T-helper 22 cell (primary cell): Measurements from ENCODE around the gene TMEM158.

Experiments used
- DNase-seq: peaks from one replicate; pipeline ENCODE4 v3.0.0-alpha.2; 2020; ENCODE audit warnings: low read depth

The TMEM158 gene

DNA sequence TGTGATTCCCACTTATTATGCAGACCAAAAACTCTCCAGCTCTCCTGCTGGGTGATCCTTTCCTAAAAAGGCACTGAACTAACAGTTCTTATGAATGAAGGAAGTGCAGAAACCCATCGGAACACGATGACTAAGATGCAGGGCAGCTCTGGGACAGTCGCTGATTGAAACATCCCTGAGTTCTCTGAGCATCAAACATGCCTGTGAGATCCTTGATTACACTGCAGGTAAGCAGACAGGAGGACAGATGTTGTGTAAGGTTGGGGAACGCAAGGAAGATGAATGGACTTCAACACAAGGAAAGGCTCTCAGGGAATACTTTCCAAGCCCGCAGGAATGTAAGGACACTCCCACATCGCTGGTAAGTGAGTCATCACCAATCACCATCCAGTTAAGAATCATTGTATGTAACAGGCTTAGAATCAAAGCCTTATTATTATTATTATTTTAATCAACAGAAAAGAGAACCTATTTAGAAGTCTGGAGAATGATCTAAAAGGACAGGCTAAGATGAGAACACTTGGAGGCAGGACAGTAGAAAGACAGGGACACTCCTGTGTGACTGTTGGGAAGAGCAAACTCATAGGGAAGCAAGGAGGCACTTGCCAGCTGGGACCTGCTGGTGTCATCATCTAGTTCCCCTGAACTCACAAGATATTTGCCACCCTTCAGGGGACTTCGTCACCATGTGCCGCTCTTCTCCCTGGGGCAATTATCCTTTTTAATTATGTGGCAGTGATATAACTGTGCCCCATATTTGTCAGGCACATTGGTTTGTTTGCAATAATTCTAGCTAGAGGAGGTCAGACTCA is 26.0 kb downstream of the TMEM158 start:
- DNase-seq, result no peak

DNA sequence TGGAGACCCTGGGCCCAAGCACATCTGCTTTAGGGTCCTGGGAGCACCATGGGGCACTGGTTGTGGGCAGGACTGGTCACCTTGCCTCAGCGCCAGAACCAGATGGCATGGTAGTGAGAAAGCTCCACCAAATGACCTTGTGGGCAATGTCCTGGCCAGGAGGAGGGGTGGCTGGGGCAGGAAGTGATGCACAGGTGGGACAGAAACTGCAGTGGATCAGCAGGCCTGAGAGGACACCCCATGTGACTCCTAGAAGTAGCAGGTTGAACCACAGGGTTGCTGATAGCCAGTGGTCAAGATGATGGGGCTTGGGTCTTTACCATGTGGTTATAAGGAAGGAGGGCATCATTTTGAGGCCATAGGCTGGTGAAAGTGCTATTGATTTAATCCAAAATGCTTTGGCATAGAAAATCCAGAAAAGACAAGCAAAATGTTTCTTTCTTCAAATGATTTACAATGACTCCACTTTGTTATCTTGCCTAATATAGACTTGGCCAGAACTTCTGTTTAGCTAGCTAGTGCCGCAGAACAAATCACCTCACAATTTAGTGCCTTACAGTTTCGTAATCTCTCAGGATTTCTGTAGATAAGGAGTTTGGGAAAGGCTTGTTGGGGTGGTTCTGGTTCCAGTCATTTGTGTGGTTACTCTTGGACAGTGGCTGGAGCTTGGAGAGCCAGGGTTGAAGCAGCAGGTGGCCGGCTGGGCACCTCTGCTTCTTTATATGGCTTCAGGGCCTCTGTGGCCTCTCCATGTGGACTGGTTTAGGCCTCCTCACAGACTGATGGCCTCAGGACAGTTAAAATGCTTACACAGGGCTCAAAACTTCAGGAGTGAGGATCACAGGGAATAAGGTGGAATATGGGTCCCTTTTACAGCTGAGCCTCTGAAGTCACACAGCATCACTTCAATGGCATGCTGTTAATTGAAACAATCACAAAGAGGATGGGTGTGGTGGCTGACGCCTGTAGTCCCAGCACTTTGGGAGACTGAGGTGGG is 27.5 kb downstream of the TMEM158 start:
- no peak for DNase-seq

DNA sequence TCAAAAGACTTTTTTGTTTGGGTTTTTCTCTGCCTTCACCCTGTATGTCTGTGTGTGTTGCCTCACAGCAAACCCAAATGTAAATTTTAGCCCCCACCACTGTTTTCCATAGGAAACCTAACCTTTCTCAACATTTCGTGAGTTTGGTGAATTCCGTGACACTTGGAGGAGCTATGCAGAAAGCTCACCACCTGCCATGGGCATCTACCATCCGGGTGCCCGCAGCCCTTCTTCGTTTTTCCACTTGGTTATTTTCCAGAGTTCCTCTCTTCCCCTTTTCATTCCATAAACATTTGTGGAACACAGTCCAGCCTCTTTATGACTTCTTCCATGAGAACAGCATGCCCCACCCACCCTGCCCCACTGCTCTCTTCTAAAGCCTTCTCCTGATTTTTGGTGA is 31.3 kb downstream of the TMEM158 start:
- DNase-seq, result no peak

DNA sequence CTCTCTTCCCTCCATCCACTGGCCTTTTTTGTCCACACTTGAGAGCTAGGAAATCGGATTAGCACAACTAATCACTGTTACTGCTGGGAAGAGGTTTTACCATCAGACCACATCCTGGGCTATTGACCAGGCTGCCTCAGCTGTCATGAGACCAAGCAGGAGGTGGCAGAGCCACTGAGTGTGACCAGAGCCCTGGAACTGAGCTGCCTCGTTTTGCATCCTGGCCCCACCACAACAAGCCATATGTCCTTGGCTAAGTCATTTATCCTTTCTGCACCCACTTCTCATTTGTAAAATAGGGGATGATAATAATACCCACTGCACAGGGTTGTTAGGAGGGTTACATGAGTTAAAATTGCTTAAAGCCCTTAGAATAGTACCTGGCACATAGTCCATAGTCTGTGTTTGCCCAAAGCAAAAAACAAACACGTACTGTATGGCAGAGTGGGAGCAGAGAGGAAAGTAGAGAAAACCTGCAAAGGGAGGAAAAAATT is 34.1 kb downstream of the TMEM158 start:
- no peak for DNase-seq

DNA sequence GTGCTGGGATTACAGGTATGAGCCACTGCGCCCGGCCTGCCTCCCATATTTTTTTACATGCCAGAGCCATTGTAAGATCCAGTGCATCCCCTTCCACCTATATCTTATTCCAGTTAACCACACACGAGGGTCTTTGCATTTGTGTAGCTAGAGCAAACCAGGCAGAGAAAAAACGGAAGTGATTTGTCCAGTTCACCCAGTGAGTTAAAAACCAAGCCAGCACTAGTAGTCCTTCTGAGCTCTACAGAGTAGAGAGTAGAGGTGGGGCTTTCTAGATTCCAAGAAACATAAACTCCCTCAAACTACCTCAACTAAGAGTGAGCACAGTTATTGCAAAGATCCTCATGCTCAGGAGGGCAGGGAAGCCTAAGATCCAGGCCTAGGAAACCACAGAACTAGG is 34.7 kb downstream of the TMEM158 start:
- DNase-seq, result no peak

DNA sequence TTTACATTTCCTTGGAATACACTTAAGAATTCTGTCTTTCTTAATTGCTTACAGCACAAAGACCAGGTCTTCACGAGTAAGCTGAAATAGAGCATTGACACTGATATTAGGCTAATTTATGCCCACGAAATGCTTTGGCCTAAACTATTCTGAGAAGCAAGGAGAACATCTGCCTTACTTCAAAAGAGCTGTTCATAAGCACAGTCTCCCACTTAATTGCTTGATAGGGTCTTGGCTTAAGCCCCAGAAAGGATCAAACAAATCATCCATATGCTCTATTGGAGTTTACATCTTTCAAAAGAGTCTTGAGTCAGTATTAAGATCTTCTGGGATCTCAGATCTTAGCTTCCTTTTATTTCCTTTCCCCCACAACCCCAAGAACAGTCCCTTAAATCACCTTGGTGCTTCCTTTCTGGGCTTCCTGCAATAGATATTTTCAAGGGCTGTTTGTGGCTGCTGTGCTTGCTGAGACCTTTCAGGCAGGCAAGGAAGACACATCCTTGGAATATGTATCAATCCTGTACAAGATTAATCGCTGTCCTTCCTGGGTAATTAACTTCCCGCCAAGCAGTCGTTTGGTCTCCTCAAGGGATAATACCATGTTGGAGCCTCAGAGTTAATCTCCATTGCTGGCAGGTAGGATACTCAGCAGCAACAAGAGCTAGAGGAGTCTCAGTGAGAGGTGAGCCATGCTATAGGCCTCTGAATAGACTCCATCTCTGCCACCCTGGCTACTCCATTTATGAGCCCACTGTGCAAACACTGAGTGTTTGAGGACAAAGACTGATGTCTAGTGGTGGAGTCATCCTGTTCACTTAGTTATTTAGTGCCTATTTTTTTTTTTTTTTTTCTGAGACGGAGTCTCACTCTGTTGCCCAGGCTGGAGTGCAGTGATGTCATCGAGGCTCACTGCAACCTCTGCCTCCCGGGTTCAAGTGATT is 37.1 kb downstream of the TMEM158 start:
- DNase-seq, result no peak

DNA sequence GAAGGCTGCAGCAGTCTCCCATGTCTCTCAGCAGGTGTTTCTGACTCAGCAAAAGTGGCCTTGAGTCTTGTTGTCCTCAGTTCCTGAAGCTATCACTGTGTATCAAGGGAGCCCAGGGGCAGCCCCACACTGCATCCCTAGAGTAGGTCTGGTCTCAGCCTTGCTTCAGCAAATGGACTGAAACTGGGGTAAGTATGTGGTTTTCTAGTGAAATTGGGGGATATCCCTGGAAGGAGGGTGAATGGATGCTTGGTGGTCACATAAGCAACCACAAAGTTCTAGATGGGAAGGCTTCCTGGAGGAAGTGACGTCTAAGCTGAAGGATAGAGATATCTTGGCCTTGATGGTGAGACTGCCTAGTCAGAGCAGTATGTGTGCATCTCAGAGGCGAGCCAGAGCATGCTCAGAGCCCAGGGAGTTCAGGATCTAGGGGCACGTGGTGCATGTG is 38.4 kb downstream of the TMEM158 start:
- no peak for DNase-seq

DNA sequence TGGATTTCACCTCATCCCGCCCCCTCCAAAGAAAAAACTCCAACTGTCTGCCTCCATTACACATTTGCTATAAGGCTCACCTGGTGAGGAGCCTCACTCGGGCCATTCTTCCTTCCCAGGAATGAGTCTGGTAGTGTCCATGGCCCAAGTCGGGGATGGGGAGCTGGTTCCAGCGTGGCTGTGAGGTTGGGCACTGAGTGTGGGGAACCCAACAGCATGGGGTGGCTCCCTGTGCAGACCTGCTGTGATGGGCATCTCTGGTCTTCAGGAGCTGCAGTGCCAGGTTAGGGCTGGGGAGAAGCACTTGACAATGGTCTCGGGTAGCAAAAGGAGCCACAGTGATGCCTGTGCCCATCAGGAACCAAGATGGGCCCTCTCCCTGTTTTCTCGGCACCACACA is 39.2 kb downstream of the TMEM158 start:
- no peak for DNase-seq

DNA sequence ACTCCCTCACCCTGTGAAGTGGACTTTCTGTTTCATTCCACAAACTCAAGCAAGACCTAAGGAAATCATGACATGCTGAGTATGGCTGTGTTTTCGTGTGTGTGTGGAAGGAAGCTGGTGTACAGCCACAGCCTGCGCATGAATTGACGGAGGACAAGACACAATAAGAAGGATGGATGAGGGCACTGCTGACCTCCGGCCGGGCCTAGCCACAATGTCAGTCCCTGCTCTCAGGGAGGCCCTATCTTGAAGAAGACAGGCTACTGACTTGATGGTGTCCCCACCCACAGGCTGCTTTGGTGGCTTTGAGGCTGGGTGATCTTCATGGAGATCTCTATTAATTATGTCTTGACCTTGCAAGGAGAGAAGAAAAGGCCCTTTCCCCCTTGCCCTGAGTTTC is 40.6 kb downstream of the TMEM158 start:
- no peak for DNase-seq

DNA sequence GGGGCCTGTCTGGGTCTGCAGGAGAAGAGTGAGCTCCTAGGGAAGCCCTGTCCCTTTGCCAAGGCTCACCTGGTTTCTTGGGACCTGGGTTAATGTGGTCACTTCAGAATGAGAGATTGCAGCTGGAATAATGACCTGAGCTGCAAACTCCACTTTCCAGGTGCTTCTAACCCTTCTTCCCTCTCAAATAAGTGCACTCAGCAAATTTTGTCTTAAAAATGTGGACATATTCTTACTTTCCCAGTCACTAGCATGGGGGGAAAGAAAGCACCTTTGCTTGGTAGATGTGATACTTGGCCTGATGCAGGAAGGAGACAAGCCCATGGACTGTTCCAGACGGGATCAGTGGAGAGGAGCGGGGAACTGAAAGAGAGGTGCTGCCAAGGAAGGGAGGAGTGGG is 41.0 kb downstream of the TMEM158 start:
- no peak for DNase-seq

DNA sequence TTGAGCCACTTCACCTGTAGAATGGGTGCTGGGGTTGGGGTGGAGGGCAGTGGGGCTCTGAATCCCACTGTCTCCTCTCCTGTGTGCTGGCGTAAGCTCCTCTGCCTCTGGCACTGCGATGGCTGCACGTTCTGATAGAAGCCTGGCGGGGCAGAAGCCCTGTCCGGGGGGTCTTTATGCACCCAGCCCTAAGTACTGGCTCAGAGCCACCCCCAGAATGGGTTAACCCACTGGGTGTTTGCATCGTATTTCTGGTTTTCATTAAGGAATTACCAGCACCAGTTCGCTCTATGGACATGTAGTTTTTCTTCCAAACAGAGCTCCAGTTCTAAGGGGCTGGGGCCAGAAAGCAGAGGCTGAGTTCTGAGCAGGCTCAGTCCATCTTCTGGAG is 42.2 kb downstream of the TMEM158 start:
- DNase-seq, result no peak

DNA sequence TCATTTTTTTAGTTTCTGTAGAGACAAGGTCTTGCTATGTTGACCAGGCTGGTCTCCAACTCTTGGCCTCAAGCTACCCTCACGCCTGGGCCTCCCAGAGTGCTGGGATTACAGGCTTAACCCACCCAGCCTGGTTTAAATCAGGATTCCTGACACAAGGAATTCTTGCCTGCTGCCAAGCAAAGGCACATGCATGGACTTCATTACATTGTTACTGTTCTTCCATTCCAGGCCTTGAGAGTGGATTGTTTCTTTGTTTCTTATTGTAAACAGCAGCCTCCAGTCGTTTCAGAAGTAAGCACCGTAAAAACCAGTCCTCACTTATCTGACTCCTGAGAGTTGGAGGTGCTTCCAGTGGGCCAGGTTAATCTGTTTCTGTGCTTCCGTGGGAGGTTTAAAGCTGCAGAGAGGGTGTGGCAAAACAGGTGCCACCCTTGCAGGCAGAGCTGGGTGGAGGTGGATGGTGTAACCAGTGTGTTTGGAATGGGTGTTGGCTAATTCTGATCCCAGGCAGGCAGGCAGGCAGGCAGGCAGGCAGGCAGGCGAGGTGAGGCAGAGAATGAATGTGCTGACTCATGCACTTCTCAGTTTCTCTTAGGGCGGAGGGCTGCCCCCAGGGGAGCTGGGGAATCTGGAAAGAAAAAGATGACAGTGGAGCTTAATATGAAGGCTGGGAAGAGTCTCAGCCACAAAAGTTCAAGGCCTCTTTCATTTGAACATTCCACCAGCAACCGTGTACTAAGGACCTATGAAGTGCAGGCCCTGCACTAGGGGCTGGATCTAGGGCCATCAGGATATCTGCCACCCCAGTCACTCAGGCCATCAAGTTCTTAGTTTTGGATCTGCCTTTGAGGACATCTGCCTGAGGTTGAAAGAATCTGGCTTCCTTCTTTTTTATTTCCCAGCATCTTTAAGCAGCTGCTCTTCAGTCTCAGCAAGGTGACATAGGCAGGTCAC is 42.9 kb downstream of the TMEM158 start:
- no peak for DNase-seq

DNA sequence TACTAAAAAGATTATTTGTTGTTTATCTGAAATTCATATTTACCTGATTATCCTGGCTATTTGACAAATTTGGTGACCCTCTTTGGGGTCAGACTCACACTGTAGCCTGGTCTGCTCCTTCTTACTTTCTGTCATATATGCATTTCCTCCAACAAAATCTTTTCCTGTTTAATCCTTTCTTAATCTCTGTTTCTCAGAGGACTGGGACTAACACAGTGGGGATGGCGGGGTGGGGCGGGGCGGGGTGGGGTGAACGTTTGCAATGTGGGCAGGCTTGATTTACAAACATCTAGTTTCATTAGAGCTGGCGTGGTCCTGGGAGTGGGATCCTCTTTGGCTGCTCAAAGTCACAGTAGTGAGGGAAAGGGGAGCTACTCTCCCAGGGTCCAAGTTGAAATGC is 44.6 kb downstream of the TMEM158 start:
- no peak for DNase-seq

DNA sequence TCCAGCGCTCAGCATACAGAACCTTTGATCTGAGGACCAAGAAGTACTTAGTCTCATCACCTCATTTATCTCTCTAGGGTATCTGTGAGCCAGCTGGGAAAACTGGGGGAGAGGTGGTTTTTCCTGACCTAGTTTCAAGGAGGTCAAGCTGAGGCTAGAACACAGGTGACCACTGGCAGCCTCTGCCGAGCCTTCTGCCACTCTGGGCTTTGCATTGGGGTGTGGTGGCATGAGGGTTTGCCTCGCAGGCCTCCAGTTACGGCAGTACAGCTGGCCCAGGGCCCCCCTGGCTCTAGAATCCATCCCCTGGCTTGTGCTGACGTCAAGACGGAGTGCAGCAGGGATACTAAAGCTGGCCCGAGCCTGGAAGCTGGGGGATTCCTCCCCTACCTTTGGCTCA is 45.2 kb downstream of the TMEM158 start:
- DNase-seq, result no peak

DNA sequence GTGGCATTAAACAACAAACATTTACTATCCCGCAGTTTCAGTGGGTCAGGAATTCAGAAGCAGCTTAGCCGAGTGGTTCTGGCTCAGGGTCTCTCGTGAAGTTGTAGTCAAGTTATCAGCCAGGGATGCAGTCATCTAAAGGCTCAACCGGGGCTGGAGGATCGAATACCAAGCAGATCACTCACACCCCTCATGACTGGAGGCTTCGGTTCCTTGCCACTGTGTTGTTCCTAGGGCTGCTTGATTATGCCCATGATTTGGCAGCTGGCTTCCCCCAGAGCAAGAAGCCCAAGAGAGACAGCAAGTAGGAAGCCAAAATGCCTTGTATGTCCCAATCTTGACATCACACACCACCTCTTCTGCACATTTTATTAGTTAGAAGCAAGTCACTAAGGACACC is 46.0 kb downstream of the TMEM158 start:
- DNase-seq, result no peak

DNA sequence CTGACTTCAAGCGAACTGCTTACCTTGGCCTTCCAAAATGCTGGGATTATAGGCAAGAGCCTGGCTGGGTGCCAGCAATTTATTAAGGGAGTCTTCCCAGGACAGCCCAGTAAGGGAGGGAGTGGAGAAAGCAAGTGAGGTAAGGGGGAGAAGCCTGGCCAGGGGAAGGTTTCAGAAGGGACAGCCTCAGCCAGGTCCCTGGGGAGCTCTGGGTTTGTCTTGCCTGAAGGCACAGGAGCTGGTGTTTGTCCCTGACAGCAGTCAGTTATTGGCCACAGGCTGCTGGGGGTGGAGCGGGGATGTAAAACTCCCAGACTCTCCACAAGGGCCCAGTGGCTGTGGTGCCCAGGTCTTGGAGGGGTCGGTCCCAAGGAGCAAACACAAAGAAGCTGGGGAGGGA is 46.9 kb downstream of the TMEM158 start:
- DNase-seq, result no peak

DNA sequence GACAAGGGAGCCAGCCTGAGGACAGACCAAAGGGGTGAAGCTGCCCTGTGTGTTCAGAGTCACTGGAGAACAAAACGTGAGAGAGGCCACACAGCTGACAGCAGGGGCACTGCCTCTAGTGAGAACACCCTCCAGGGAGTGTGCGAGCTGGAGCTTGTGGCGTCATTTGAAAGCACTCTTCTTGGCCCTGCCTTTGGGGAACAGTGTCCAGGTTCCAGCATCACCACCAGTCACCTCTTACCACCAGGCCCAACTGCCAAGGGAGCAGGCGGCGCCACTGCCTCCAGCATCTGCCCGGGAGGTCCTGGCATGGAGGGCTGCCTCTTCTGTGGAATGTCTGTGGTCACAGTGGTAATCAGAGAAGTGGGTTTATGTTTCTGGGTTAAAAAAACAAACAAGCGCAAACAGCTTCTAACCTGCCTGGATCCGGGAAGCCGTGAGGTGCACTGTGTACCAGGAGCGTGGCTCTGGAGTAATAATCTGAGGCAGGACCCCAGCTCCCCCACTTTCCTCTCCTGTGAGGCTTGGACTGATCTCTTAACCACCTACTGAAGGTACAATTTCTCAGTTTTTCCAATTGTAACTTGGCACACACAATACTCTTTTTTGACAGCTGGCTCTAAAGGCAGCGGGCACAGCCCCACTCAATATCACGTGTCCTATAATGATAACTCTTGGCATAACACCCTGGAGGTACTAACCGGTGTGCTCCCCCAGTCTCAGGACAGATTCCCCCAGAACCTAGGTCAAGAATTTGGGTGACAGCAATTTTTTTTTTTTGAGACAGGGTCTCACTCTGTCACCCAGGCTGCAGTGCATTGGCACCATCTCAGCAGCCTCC is 47.7 kb downstream of the TMEM158 start:
- DNase-seq, result no peak

DNA sequence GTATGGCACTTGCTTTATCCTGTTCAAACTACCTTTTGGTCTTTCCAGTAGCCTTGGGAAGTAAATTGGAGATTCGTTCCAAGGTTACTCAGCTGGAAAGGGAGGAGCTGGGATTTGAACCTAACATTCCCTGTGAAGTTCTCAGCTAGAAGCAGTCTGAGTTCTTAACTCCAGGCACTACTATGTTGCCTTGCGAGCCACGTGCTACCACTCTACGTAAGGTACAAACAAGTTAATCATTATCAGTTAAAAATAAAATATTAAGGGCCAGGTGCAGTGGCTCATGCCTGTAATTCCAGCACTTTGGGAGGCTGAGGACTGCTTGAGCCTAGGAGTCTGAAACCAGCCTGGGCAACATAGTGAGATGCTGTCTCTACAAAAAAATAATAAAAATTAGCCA is 49.2 kb downstream of the TMEM158 start:
- no peak for DNase-seq
